ENCODE results near the gene PTGR1.
"Not testable (repeated sequence)": the region's sequence is repeated elsewhere in the genome, so short reads cannot be mapped to it uniquely, and the experiment has no call there.

PTGR1 gene

DNA sequence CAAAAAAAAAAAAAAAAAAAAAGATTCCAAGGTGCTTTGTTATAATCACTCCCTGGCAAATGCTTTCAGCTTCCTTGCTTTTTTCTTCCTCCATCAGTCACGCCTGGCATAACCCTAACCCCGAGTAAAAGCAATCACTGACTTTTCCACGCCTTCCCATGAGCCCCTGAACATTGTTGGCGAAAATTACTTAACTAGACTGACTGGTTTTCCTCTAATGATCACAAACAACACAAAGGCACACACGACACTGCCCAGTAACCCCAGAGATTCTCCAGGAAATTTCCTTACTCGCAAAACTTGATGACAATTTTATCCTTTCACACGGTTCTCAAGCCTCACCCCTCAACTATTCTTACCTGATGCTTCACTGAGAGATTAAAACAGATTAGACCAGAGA, 11.4 kb upstream of the PTGR1 start:
- no peak for DNase-seq

DNA sequence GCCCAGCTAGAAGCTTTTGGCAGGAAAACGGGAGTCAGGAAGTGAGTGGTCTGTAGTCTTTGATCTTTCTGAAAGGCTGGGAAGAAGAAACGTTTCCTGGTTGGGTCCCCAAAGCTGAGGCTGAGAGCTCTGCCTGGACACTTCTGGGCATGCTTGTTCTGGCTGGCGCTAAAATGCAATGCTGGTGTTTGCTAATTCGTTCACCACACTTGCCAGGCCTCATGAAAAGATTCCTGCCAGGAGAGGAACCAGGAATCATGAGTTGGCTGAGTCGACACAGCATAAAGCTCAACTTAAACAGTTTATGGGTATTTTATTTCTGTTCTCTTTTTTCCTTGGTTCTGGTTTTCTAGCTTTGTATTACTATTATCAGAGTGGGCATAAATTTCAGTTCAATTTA, 10.7 kb upstream of the PTGR1 start:
- no peak for DNase-seq

DNA sequence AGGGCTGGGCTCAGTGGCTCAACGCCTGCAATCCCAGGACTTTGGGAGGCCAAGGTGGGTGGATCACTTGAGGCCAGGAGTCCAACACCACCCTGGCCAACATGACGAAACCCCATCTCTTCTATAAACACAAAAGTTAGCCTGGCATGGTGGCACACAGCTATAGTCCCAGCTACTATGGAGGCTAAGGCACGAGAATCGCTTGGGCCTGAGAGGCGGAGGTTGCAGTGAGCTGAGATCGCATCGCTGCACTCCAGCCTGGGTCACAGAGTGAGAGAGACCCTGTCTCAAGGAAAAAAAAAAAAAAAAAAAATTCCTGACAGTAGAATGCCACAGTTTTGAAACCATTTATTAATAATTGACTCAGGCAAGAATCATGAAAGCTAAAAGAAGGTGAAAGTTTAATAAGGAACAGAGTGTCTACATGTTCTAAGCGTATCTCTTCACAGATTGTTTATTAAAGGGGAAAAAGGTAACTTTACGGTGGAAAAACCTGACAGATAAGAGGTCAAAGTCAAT, 5.7 kb upstream of the PTGR1 start:
- DNase-seq: no peak

DNA sequence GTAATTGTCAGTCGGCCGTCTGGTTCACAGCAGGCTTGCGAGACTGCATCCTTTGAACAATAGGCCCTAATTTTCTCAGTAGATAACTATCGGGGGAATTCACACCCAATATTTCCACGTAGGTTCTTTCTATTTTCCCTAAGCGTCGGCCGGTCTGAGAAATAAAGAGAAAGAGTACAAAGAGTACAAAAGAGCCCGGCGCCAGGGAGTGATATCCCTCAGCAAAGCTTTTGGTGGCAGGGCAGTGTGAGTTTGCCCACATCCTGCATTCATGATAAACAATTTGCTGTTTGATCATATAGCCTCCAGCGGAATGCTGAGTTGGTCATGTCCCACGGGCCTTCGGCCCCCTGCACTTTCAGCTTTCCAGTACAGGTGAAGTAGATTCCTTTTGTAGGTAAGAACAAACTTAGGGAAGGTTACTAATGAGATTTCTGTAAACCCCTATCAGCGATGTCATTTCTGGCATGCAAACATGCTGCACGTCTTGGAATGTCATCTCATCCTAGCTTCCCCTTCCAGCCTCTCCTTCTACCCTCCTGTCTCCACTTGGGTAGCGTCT, 4.7 kb upstream of the PTGR1 start:
- DNase-seq: no peak

DNA sequence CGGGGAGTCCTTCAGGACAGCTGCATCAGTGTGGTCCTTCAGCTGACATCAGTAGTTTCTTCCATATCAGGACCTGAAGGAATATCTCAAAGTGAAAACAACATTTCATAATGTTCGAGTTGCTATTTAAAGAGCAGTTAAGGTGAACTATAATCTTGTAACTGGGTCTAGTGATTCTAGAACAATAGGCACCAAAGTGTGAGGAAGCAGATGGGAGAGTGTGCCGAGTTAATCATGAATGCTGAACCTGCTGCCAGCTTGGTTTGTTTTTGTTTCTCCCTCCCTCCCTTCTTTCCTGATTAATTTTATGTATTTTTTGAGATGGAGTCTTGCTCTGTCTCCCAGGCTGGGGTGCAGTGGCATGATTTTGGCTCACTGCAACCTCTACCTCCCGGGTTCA, 3.6 kb upstream of the PTGR1 start:
- DNase-seq: no peak

DNA sequence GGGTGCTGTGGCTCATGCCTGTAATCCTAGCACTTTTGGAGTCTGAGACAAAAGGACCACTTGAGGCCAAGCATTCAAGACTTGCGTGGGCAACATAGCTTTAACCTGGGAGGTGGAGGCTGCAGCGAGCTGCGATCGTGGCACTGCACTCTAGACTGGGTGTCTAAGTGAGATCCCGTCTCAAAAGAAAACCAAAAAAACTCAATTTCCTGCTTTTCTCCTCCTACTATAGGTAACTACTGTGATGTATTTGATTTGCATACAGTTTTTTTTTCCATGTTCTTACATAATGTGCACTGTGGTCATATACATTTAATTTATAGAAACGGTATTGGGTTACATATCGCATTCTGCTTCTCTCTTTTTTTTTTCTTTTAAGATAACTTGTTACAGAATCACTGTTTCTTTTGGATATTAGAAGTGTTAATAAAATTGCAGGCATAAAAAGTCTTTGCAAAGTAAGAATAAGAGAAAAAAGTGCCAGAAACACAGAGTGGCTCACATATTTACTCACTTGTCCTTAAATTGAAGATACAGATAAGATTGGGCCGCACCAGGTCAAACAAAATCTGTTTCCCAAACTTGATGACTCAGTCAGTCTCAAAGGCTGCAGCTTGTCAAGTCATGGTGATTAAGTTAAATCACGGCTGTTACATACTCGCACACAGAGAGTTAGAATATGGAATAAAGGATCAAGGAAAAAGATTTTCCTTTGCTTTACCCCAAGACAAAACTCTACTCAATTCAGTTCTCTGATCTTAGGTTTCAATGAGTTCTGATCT, 2.0 kb upstream of the PTGR1 start:
- DNase-seq: no peak

DNA sequence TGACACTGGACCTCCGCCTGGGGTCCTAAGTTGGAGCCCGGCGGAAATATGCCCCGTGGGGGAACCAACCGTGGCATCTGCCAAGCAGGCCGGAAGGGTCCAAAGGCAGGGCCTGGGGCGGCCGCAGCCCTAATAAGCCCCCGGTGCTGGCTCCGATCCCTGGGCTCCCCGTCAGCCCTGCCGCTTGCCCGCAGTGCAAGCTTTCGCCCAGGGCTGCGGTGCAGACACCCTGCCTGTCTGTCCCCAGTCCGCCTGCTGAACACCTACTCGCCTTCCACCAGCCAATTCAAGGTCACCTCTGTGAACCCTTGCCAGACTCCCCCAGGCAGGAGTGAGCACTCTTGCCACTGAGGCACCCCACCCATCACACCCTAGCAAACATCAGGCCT, 502 bp upstream of the PTGR1 start:
- no peak for DNase-seq

DNA sequence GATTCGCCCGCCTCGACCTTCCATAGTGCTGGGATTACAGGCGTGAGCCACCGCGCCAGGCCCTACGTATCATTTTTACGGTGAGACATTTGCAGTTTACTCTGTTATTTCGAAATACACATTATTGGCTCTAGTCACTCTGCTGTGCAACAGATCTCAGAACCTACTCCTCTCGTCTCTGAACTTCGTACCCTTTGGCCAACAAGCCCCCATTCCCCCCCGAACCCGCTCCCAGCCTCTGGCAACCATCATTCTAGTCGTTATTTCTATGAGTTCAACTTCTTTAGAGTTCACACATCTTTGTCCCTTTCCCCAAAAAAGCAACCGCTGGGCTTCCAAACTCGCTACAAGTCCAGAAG, 735 bp downstream of the PTGR1 start:
- no peak for DNase-seq

DNA sequence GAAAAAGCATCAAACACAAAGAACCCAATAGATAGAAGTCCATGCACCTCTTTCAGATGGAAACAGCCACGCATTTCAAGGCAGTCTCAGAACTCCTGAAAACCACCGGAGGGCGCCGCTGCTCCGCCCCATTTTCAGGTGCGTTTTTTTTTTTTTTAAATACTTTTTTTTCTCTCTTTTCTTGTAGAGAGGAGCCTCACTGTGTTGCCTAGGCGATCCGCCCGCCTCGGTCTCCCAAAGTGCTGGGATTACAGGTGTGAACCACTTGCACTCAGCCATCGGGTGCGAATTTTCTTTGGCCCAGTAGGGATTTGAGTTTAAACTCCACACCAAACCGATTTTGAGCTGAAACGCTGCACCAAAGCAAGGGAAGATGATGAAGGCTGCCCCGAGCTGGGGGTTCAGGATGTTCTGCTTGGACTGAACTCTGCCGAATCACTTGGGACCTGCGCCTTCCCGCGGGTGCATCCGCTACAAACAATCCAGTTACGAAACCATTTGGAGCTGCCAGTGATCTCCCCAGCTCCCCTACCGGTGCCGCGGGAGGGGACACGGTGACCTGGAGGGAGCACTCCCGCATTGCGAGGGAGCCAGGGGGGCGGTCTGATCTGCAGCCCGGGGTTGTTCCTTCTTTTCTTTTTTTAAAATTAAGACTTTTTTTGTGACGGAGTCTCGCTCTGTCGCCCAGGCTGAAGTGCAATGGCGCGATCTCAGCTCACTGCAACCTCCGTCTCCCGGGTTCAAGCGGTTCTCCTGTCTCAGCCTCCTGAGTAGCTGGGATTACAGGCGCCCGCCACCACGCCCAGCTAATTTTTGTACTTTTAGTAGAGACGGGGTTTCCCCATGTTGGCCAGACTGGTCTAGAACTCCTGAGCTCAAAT, 1.4 kb downstream of the PTGR1 start:
- no peak for DNase-seq

DNA sequence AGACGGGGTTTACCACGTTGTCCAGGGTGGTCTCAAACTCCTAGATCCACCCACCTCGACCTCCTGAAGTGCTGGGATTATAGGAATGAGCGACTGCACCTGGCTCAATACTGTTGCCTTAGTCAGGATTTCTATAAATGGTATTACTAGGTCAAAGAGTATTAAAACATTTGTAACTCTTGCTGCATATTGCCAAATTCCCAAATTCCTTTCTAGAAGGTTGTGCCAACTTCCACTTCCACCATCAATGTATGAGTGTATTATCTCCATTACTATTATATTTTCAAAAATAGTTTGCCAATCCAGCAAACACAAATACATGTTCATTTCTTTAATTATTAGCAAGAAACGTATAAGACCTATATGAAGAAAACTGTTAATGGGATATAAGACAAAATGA, 10.6 kb downstream of the PTGR1 start:
- DNase-seq: no peak

DNA sequence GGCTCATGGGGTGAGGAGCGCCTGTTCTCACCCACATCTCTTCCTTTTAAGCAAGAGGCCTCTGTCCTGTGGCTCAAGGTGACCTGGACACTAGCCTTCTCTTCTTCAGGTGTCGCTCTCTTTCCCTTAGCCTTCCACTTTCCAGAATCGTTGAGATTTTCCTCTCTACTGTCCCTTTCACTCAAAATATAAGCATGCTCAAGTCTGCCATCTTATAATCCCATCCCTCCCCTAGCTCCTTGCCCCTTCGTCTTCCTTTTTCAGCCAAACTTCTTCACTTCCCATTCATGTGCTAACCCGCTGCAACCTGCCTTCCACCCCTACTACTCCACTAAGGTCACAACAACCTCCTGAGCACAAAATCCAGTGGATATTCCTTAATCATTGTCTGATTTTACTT, 13.1 kb downstream of the PTGR1 start:
- DNase-seq: no peak

DNA sequence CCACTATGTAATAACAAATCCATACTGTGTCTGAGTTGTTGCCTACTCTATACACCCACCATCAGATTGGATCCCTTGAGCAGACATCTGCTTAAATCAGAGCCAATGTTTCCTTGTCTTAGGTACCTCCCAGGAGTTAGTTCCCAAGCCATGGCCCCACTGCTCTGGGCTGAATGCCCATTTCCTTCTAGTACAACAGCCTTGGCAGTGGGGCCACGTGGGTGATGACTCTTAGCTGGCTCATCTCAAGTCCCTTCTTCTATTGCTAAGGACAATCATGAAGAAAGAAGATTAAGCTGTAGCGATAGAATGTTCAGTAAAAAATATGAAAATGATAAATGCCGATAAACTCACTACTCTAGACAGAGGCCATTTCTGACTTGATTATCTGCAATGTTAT, 16.6 kb downstream of the PTGR1 start:
- DNase-seq: no peak

DNA sequence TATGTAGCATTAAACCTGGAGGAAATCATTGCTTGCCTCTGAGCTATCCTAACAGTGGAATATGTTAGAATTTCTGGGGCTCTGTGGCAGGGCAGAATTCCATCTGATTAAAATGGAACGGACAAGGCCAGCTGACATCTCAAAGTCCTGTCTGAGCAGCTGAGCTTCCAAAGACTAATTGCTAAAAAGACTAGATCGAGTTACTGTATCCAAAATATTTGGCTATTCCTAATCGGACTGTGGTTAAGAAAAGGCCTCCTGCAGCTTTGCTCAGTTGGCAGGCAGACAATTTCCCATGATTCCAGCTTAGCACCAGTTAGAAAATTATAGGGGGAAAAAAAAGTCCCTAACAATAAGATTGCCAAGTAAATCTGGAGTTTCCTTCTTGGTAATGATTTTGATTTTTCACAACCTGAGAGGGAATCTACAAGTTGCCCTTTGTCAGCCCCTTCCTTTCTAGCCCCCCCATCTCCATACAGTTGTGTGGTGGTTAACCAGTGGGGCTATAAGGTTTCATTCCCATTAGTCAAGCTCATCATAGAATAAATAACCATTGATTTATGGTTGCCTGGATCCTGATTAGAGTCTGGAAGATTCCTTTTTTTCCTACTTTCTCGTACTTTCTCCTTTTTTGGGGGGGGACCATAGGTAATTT, 26.4 kb downstream of the PTGR1 start:
- no peak for DNase-seq

DNA sequence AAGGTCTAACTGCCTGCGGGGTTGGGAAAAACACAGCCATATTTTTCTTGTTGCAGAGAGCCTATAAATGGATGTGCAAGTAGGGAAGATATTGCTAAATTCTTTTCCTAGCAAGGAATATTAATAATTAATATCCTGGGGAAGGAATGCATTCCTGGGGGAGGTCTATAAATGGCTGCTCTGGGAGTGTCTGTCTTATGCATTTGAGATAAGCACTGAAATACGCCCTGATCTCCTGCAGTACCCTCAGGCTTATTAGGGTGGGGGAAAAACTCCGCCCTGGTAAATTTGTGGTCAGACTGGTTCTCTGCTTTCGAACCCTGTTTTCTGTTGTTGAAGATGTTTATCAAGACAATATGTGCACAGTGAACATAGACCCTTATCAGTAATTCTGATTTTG, 31.3 kb downstream of the PTGR1 start:
- not testable (repeated sequence) for DNase-seq

DNA sequence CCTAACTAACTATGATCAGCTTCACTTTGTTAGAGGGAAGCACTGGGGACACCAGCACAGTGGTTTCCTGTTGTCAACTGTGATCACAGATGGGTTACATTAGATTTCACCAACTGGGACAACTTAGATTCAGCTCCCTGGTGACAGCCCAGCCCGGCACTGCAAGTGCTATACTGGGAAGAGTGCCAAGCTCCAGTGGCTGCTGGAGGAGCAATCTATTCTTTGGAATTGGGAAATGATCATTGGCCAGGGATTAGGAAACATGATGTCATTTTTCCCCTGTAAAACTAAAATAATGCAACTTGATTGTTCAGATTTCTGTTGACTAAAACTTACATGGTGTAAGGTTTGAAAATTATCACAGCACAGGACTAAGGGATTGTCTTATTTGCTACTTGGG, 33.2 kb downstream of the PTGR1 start:
- DNase-seq: no peak

DNA sequence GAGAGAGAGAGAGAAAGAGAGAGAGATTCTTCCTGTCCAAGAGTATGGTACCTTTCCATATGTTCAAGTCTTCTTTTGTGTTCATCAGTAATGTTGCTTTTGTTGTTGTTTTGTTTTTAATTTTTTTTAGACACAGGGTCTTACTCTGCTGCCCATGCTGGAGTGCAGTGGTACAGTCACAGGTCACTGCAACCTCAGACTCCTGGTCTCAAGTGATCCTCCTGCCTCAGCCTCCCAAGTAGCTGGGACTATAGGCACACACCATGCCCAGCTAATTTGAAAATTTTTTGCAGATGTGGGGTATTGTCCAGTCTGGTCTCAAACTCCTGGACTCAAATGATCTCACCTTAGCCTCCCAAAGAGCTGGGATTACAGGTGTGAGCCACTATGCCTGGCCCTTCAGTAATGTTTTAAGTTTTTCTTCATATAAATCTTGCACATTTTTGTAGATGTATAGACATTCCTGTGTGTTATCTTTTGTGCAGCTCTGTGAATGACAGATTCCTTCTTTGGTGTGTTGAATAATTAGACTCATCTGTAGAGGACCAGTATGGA, 38.2 kb downstream of the PTGR1 start:
- DNase-seq: no peak

DNA sequence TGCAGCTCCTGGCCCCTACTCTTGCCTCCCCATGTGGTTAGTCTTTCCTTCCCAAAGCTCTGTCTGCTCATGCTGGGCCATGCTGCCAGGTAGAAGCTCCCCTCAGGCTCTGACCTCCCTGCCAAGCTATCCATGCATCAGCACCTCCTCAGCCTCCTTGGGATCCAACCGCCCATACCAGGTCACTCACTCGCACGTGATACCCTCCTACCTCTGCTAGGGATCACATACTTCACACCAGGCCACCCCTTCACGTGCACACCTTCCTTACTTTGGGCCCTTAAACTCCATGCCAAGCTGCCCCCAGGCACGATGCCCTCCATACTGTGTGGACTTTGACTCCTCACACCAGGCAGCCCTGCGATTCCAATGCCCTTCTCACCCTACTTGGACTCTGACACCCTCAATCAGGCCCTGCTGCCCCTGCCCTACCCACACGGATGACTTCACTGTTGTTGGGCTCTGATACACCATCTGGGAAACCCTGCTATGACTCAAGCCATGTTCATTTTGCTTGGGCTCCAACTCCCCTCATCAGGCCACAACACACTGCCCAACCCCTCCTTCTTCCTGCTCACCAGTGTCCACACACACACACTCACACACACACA, 40.3 kb downstream of the PTGR1 start:
- DNase-seq: no peak

DNA sequence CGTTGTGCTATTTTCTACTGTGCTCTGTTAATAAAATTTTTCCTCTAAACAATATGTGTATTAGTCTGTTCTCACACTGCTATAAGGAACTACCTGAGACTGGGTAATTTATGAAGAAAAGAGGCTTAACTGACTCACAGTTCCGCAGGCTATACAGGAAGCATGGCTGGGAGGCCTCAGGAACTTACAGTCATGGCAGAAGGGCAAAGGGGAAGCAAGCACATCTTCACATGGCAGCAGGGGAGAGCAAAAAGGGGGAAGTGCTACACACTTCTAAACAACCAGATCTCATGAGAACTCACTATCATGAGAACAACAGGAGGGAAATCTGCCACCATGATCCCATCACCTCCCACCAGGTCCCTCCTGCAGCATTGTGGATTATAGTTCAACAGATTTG, 44.0 kb downstream of the PTGR1 start:
- DNase-seq: not testable (repeated sequence)

DNA sequence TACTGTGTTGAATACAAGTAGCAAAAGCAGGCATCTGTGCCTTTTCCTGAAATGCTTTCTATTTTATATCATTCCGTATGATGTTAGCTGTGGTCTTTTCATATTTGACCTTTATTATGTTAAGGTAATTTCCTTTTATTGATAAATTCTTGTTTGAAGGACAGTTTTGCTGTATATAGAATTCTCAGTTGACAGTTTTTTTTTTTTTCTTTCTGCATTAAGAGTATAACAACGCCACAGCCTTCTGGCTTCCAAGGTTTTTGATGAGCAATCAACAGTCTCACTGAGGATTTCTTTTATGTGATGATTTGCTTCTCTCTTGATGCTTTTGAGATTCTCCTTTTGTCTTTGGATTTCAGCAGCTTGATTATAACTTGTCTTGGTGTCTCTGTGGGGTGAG, 50.8 kb downstream of the PTGR1 start:
- DNase-seq: no peak

DNA sequence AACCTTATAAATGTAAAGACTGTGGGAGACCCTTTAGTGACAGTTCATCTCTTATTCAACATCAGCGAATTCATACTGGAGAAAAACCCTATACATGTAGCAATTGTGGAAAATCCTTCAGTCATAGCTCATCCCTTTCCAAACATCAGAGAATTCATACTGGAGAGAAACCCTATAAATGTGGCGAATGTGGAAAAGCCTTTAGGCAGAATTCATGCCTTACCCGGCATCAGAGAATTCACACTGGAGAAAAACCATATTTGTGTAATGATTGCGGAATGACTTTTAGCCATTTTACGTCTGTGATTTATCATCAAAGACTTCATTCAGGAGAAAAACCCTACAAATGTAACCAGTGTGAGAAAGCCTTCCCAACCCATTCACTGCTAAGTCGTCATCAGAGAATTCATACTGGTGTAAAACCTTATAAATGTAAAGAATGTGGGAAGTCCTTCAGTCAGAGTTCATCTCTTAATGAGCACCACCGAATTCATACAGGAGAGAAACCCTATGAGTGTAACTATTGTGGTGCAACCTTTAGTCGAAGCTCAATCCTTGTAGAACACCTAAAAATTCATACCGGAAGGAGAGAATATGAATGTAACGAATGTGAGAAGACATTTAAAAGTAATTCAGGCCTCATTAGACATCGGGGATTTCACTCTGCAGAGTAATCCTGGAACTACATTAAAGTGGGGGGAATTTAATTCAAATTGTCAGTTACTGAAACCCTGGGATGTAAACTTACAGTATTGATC, 56.8 kb downstream of the PTGR1 start:
- DNase-seq: no peak

DNA sequence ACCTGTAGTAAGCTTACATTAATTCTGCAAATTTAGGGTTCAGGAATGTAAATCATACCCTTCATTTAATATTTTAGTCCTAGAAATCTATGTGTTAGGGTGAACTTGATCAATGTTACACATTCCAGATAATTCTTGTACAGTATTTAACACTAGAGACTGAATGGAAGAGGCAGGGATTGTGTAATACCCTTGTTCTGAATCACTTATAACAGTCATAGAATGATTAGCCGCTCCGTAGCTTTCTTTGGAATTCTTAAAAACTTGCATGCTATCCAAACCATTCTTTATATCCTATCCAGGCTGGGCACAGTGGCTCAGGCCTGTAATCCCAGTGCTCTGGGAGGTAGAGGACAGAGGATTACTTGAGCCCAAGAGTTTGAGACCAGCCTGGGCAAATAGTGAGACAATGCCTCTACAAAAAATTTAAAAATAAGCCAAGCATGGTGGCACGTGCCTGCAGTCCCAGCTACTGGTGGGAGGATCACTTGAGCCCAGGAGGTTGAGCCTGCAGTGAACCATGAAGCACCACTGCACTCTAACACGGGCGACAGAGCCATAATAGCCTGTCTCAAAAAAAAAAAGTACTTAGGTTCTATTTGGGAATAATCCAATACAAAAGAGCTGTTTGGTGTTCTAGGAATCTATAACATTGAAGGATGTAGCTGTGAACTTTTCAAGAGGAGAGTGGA, 66.2 kb downstream of the PTGR1 start:
- DNase-seq: no peak
